Endothelial cell of umbilical vein (primary cell): ENCODE results near the gene PSG7.
"Not testable (repeated sequence)": the region's sequence is repeated elsewhere in the genome, so short reads cannot be mapped to it uniquely, and the experiment has no call there.

ENCODE experiments used
- EZH2 ChIP-seq: IDR thresholded peaks from 2 replicates; pipeline ENCODE4 v1.6.1; 2012; ENCODE audit warnings: borderline replicate concordance, low read depth, mild to moderate bottlenecking, moderate library complexity, low read length, inconsistent platforms; ENCODE audit not compliant: severe bottlenecking
- FOS ChIP-seq: IDR thresholded peaks from 2 replicates; pipeline ENCODE4 v1.6.1; 2011; ENCODE audit warnings: mild to moderate bottlenecking, low read length, moderate library complexity, borderline replicate concordance; ENCODE audit not compliant: insufficient read depth
- MYC ChIP-seq: IDR thresholded peaks from one replicate; pipeline ENCODE4 v1.6.1; 2011; ENCODE audit warnings: mild to moderate bottlenecking, low read depth, low read length
- POLR2A ChIP-seq: IDR thresholded peaks from 2 replicates; pipeline ENCODE4 v1.6.1; 2012; ENCODE audit warnings: low read depth, mild to moderate bottlenecking, control low read depth, low read length
- POLR2AphosphoS5 ChIP-seq: IDR thresholded peaks from 2 replicates; pipeline ENCODE4 v1.6.1; 2012; ENCODE audit warnings: low read depth, mild to moderate bottlenecking, control low read depth, low read length, moderate library complexity; ENCODE audit not compliant: insufficient read depth
- TF ChIP-seq, protein P1 (sequence below), 2 donors: IDR thresholded peaks; 1 replicate in 1 of 2; 2 replicates in 1 of 2; pipeline ENCODE4 v1.5.1; 2011; ENCODE audit warnings: low read length in 2 of 2, mild to moderate bottlenecking in 2 of 2, moderate library complexity in 2 of 2, control low read depth in 1 of 2, inconsistent platforms in 1 of 2, low read depth in 1 of 2; ENCODE audit not compliant: insufficient read depth in 1 of 2; ENCODE audit errors: extremely low read depth in 1 of 2
- TF ChIP-seq, protein P2 (sequence below): IDR thresholded peaks from 2 replicates; pipeline ENCODE4 v1.6.1; 2011; ENCODE audit not compliant: insufficient read depth, insufficient read length

GRCh38 chr19:42882730-42883129 lies 54.3 kb downstream of the PSG7 start:
- TF ChIP-seq, protein P1, sequence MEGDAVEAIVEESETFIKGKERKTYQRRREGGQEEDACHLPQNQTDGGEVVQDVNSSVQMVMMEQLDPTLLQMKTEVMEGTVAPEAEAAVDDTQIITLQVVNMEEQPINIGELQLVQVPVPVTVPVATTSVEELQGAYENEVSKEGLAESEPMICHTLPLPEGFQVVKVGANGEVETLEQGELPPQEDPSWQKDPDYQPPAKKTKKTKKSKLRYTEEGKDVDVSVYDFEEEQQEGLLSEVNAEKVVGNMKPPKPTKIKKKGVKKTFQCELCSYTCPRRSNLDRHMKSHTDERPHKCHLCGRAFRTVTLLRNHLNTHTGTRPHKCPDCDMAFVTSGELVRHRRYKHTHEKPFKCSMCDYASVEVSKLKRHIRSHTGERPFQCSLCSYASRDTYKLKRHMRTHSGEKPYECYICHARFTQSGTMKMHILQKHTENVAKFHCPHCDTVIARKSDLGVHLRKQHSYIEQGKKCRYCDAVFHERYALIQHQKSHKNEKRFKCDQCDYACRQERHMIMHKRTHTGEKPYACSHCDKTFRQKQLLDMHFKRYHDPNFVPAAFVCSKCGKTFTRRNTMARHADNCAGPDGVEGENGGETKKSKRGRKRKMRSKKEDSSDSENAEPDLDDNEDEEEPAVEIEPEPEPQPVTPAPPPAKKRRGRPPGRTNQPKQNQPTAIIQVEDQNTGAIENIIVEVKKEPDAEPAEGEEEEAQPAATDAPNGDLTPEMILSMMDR (IDR thresholded peaks at IDR 0.05; ENCODE audit: extremely low read depth in 1 of 2, insufficient read depth in 1 of 2, low read depth in 1 of 2, low read length in 2 of 2) = not testable (repeated sequence)
- not testable (repeated sequence) for TF ChIP-seq EZH2, POLR2AphosphoS5, MYC, POLR2A, FOS
- TF ChIP-seq, protein P2, sequence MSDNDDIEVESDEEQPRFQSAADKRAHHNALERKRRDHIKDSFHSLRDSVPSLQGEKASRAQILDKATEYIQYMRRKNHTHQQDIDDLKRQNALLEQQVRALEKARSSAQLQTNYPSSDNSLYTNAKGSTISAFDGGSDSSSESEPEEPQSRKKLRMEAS = not testable (repeated sequence)
